ENCODE measurements around the gene LRRC8E.
"Not testable (repeated sequence)": the region's sequence is repeated elsewhere in the genome, so short reads cannot be mapped to it uniquely, and the experiment has no call there.

LRRC8E gene

GRCh38 chr19:7910321-7911161 is 22.2 kb downstream of the LRRC8E start:
- DNase-seq: no peak

DNA sequence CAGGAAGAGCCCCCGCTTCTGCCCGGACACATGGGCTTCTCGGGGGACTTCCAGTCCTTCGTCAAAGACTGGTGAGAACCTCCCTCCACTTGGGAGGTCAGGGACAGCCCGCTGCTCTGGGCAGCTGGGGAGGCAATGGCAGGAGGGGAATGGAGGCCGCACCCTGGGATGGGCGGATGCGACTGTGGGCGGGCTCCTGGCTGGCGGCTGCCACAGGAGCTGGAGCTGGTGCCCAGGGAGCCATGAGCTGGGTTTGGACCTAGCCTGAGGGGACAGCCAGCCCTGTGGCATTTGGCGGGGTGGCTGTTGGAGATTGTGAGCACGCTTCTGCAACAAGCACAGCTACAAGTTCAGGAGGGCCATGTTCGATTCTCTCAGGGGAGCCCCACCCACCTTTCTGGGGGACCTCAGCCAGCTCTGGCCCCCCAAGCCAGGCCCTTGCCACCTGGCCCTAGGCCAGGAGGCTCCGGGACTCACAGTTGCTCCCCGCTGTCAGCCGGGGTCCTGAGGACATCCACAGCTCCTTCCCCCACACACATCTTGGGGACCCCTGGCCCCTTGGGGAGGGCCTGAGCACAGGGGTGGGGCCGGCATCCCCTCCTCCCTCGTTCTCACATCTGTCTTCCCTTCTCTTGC is 23.3 kb downstream of the LRRC8E start:
- DNase-seq: no peak

DNA sequence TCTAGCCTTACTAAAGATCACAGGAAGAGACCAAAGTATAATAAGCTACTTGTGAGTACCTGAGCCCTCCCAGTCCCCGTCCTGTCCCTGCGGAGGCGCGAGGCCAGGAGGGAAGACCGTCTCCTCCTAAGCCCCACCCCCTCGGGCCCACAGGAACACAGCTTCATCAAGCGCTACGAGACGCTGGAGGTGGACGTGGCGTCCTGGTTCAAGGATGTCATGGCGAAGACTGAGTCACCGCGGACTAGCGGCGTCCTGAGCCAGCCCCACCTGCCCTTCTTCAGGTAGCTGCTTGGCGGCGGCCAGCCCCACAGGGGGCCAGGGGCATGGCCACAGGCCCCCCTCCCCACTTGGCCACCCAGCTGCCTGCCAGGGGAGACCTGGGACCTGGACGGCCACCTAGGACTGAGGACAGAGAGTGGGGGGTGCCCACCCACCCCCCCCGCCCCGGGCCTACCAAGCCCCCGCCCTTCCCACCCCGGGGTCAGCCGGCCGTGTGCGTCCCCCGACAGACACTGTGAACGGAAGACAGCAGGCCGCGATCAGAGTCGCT is 23.9 kb downstream of the LRRC8E start:
- no peak for DNase-seq

DNA sequence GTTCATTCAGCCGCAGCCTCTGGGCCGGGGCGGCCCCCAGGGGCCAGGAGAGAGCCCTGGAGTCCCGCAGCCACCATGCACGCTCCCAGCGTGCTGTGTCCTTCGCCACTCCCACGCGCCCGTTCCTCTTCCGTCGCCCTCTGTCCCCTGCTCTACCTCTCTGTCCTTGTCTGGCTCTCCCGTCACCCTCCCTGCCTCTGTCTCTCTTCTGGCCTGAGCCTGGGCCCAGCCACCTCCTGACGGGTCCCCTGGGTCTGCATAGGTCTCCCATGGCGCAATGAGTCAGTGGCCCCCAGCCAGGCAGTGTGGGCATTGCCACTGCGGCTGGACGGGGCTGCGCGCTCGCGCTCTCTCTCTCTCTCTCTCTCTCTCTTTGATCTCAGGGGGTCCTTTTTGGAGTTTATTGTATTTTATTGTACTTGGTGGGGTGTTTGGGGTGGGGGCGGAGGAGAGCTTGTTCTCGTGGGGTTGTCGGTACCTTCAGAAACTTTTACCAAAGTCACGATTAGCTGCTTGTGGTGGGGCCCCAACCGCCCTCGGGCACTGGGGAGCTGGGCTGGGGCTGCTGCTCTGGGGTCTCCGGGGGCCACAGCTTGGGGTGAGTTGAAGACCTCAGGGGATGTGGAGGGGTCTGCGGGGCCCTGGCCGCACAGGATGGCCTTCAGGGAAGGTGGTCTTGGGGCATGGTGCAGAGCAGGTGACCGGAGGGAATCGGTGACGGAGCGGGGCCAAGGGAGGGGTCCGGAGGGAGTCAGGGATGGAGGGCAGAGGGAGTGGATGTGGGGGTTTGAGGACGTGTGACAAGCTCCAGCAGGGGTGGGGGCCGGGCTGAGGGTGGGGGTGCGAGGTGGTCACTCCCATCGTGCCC is 24.6 kb downstream of the LRRC8E start:
- no peak for DNase-seq

DNA sequence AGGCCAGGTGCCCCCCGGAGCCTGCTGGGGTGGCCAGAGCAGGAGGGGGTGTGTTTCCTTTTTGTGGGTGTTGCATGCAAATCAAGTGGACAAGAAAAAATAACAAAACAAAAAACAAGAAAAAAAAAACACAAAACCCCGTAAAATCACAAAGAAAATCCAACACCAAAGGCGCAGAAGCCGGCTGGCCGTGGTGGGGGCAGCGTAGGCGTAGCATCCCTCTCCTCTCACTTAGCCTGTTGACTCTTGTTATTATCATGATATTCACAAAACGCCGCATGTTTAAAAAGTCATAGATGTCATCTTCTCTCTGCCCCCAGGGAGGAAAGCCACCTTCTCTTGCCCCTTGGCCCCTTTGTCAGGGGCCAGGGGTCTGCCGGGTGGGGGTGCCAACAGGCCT is 25.3 kb downstream of the LRRC8E start:
- no peak for DNase-seq

DNA sequence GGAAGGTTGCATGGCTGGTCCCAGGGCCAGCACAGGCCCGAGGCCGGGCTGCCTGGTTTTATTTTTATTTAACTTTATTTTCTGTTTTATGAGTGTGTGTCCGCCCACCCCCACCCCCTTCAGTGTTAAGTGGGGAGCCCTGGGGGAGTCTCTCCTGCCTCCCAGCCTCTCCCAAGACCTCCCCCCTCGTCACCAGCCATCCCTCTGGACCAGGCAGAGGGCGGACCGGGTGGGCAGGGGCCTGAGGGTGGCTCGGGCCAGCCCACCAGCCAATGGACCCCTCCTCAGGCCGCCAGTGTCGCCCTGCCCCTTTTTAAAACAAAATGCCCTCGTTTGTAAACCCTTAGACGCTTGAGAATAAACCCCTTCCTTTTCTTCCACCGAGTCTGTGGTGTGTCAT is 25.8 kb downstream of the LRRC8E start:
- no peak for DNase-seq

DNA sequence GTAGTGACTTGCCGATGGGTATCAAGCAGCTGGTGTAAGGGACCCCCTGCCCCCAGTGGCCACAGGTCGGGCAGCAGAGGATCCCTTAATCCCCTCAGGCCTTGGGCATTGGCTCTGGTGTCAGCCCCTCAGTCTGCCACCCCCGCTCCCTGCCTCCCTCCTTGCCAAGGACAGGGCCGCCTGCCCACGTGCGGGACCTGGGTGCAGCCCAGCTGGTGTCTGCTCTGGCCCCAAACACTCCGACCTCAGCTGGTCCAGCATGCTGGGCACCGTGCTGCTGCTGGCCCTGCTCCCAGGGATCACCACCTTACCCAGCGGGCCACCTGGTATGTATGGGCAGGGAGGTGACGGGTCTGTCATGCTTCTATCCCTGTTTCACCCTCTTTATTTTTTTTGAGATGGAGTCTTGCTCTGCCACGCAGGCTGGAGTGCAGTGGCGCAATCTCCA is 26.3 kb downstream of the LRRC8E start, which contains the start of gene TGFBR3L:
Gene TGFBR3L, plus strand, starts transcription at position 233 of the 448 bp plus-strand sequence.
- no peak for DNase-seq

DNA sequence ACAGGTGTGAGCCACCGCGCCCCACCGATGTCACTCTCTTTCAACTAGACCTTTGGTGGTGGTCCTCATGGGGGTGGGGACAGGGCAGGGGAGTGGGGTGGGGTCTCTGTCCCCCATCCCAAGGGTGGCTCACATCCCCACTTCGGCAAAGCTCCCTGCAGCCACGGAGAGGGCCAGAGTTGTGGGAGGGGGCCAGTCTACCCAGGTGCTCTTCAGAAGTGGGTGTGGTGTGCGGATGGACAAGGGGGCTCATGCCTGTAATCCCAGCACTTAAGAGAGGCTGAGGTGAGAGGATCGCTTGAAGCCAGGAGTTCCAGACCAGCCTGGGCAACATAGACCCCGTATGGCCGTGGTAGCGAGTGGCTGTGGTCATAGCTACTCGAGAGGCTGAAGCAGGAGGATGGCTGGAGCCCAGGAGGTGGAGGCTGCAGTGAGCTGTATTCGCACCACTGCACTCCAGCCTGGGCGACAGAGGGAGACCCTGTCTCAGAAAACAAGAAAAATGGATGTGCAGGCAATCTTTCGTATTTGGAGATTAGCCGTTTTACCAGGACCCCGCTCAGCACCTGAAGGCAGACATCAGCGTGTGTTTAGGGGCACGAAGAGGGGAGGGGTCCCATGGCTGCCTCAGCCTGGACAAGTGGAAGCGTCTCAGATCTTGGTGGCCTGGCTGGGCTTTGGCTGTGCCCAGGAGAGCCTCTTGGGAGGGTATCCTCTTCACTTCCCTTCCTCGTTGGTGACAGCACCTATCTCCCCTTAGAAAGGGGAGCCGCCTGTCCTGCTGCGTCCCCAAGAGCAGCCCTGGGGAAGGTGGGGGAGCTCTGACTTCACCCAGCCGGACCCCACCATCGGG is 27.2 kb downstream of the LRRC8E start:
- DNase-seq: no peak

DNA sequence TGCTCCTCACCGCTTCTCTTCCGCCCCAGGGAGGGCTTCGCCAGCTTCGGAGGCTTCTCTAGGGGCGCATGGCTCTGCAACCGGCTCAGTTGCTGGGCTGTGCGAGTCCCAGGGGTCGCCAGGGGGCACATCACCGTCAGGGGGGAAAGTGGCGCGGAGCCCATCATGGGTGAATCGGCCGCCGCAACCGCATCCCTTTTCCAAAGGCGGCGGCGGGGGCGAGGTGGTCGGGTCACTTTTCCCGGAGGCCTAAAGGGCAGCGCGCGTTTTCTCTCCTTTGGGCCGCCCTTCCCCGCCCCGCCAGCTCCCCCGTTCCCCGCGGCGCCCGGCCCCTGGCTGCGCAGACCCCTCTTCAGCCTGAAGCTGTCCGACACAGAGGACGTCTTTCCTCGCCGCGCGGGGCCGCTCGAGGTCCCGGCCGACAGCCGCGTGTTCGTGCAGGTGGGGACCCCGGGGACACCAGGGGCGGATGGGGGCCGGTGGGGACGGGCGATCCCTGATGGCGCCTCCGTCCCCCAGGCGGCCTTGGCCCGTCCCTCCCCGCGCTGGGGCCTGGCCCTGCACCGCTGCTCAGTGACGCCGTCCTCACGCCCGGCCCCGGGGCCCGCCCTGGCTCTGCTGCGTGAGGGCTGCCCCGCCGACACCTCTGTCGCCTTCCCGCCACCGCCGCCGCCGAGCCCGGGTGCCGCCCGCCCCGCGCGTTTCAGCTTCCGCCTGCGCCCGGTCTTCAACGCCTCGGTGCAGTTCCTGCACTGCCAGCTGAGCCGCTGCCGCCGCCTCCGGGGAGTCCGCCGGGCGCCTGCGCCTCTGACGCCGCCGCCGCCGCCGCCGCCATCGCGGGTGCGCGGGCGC is 28.0 kb downstream of the LRRC8E start:
- DNase-seq: peak; percentile 55

- no peak for DNase-seq
Observed at GRCh38 chr19:7916955-7917266, 28.6 kb downstream of the LRRC8E start.

GRCh38 chr19:7917267-7918061 is 29.2 kb downstream of the LRRC8E start:
- DNase-seq: peak; percentile 46

- not testable (repeated sequence) for DNase-seq
Observed at GRCh38 chr19:7918062-7918614, 29.8 kb downstream of the LRRC8E start.

- DNase-seq: no peak
Observed at GRCh38 chr19:7918615-7919421, 30.5 kb downstream of the LRRC8E start.

DNA sequence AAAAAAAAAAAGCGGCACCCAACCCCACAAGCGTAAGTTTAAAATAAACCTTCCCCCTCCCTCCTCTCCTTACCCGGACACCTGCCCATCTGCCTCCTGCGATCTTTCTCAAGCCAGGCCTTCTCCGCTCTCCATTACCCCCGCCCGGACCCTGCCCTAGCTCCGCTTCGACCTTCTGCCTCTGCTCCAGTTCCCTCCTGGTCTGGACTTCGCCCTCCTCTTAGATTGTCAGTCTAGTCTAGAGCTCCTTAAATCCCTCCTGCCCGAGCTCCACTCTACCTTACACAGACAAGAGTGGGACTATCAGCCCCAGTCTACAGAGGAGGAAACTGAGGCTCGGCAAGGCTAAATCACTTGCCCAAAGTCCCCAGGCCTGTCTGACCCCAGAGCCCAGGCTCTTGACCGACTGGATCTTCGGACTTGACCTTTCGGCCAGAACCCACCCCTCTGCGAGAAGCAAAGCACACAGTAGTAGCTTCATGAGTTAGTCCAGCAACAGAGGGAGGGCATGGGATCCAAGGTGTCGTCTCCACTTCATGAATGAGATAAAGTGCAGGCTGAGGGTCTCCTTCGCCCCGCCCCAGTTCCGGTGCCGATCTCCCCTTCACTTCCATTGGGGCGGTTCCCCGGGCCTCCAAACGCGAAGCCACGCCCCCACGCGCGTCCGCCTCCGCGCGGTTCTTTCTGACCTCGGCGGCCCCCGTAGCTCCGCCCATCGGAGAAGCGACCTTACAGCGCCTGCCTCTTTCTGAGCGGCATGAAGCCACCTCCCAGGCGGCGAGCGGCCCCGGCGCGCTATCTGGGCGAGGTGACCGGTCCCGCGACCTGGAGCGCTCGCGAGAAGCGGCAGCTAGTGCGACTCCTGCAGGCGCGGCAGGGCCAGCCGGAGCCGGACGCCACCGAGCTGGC is 31.6 kb downstream of the LRRC8E start, which contains the start of gene SNAPC2:
Gene SNAPC2, plus strand, starts transcription at position 729 of the 909 bp plus-strand sequence. Its CDS starts 29 bp downstream, at position 758.
- DNase-seq: peak; percentile 93

DNA sequence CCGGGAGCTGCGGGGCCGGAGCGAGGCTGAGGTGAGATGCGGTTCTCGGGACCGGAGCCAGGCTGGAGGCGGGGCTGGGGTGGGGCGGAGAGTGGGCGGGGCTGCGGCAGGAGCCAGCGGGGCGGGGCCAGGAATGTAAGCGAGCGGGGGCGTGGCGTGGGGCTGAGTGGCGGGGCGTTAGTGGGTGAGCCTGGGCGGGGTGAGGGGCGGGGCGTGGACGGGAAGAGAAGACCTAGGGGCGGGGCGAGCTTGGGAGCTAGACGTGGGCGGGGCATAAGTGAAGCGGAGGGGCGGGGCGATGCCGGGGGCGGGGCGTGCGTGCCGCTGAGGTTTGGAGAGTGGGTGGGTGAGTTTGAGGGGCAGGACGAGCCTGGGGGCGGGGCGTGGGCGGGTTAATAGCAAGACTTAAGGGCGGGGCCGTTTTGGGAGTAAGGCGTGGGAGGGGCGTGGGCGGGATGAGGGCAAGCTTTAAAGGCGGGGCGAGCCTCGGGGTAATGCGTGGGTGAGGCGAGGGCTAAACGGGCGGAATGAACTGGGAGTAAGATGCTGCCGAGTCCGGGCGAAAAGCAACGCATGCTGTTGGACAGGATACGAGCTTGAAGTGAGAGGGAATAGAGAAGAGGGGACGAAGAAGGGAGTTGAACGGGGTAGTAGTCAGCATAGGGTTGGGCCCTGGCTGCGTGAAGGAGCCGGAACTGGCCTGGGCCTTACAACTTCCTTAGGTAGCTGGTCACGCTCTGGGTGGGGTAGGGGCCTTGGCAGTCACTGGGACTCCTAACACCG is 32.4 kb downstream of the LRRC8E start:
- peak; percentile 98 for DNase-seq

DNA sequence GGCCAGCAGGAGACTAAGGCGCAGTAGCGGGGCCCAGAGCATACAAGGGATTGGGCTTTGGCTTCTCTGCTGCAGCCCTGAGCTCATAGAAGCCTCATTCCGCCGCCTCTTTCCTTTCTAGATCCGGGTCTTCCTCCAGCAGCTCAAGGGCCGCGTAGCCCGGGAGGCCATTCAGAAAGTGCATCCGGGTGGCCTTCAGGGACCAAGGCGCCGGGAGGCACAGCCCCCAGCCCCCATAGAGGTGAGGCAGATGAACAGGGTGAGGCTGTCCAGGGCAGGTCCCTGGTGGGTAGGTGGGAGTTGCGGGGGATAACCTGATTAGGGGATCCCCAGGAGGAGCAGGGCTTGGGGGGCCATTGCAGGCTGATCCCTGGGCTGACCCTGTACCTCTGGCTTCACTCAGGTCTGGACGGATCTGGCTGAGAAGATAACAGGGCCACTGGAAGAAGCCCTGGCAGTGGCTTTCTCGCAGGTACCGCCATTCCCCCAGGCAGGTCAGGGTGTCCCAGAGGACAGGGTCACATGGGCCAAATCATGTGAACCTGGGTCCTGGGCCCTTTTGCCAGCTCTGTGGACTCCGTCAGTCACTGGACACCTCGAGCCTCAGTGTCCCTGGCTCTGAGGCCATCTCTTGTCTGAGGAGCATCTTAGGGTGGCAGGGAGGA is 33.1 kb downstream of the LRRC8E start:
- DNase-seq: no peak

Measured in inflammatory macrophage treated with lipopolysaccharide for 4 hours (primary cell).